ENCODE measurements around the gene NCAM2. TPM values are rescaled to one million over a fixed set of nuclear protein-coding genes. Genes with fewer than 3 reads are reported as not detected.

NCAM2 gene
- total and polyA plus RNA-seq, 2 experiments from 2014 or later, result 0.36 to 0.83 TPM

DNA sequence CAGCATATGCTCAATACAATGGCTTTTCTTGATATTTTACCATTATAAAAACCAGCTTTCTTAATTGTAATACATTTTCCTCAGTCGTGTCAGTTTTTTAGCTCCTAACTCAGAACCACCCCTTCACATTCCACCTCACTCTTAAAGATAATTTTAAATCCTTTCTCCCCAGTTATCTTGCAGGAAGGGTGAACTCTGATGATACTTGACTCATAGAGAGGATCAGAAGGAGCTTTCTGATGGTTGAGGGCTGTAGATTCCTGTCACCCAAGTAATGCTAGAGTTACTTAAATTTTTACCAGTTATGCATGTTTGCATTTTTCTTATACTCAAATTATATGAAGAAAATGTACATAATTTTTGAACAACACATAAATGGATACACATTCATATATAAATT lies 233.7 kb downstream of the NCAM2 start:
- Mint-ChIP-seq H3K4me3 (no peak overlapping the region), H3K9me3 (no peaks in the 10 kb centered on the region), H3K27ac (no peak overlapping the region), H3K27me3 (ENCODE audit: insufficient read depth, low read depth, poor library complexity) (no peaks in the 10 kb centered on the region), H3K4me1 (no peaks in the 10 kb centered on the region), H3K36me3 (ENCODE audit: low read depth) (no peaks in the 10 kb centered on the region)
- no peak overlapping the region for H2AFZ ChIP-seq
- H3K4me1 ChIP-seq (ENCODE audit: insufficient read depth), result no peaks in the 10 kb centered on the region
- DNase-seq (ENCODE audit: low spot score) (no peak), ATAC-seq (no peak)
- no peaks in the 10 kb centered on the region for H3K27me3 ChIP-seq (ENCODE audit: insufficient read depth)
- no peaks in the 10 kb centered on the region for H3K79me2 ChIP-seq (replicated peaks; ENCODE audit: insufficient read depth)
- no peaks in the 10 kb centered on the region for H4K20me1 ChIP-seq (replicated peaks; ENCODE audit: insufficient read depth)
- no peak overlapping the region for H3K27ac ChIP-seq (ENCODE audit: low read depth)
- no peaks in the 10 kb centered on the region for H3F3A ChIP-seq (replicated peaks; ENCODE audit: low read depth)
- no peak overlapping the region for H3K4me2 ChIP-seq
- TF ChIP-seq, protein P1, sequence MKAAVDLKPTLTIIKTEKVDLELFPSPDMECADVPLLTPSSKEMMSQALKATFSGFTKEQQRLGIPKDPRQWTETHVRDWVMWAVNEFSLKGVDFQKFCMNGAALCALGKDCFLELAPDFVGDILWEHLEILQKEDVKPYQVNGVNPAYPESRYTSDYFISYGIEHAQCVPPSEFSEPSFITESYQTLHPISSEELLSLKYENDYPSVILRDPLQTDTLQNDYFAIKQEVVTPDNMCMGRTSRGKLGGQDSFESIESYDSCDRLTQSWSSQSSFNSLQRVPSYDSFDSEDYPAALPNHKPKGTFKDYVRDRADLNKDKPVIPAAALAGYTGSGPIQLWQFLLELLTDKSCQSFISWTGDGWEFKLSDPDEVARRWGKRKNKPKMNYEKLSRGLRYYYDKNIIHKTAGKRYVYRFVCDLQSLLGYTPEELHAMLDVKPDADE (IDR thresholded peaks at IDR 0.05), result no peak
- no peak for TF ChIP-seq CREB1 (CRISPR knock-in tag; IDR thresholded peaks at IDR 0.05; ENCODE audit: low read depth)
- TF ChIP-seq, protein P2, sequence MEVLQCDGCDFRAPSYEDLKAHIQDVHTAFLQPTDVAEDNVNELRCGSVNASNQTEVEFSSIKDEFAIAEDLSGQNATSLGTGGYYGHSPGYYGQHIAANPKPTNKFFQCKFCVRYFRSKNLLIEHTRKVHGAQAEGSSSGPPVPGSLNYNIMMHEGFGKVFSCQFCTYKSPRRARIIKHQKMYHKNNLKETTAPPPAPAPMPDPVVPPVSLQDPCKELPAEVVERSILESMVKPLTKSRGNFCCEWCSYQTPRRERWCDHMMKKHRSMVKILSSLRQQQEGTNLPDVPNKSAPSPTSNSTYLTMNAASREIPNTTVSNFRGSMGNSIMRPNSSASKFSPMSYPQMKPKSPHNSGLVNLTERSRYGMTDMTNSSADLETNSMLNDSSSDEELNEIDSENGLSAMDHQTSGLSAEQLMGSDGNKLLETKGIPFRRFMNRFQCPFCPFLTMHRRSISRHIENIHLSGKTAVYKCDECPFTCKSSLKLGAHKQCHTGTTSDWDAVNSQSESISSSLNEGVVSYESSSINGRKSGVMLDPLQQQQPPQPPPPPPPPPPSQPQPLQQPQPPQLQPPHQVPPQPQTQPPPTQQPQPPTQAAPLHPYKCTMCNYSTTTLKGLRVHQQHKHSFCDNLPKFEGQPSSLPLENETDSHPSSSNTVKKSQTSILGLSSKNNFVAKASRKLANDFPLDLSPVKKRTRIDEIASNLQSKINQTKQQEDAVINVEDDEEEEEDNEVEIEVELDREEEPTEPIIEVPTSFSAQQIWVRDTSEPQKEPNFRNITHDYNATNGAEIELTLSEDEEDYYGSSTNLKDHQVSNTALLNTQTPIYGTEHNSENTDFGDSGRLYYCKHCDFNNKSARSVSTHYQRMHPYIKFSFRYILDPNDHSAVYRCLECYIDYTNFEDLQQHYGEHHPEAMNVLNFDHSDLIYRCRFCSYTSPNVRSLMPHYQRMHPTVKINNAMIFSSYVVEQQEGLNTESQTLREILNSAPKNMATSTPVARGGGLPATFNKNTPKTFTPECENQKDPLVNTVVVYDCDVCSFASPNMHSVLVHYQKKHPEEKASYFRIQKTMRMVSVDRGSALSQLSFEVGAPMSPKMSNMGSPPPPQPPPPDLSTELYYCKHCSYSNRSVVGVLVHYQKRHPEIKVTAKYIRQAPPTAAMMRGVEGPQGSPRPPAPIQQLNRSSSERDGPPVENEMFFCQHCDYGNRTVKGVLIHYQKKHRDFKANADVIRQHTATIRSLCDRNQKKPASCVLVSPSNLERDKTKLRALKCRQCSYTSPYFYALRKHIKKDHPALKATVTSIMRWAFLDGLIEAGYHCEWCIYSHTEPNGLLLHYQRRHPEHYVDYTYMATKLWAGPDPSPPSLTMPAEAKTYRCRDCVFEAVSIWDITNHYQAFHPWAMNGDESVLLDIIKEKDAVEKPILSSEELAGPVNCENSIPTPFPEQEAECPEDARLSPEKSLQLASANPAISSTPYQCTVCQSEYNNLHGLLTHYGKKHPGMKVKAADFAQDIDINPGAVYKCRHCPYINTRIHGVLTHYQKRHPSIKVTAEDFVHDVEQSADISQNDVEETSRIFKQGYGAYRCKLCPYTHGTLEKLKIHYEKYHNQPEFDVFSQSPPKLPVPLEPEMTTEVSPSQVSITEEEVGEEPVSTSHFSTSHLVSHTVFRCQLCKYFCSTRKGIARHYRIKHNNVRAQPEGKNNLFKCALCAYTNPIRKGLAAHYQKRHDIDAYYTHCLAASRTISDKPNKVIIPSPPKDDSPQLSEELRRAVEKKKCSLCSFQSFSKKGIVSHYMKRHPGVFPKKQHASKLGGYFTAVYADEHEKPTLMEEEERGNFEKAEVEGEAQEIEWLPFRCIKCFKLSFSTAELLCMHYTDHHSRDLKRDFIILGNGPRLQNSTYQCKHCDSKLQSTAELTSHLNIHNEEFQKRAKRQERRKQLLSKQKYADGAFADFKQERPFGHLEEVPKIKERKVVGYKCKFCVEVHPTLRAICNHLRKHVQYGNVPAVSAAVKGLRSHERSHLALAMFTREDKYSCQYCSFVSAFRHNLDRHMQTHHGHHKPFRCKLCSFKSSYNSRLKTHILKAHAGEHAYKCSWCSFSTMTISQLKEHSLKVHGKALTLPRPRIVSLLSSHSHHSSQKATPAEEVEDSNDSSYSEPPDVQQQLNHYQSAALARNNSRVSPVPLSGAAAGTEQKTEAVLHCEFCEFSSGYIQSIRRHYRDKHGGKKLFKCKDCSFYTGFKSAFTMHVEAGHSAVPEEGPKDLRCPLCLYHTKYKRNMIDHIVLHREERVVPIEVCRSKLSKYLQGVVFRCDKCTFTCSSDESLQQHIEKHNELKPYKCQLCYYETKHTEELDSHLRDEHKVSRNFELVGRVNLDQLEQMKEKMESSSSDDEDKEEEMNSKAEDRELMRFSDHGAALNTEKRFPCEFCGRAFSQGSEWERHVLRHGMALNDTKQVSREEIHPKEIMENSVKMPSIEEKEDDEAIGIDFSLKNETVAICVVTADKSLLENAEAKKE (CRISPR knock-in tag; IDR thresholded peaks at IDR 0.05), result no peak
- no peak overlapping the region for H3K4me3 ChIP-seq
- no peaks in the 10 kb centered on the region for H3K36me3 ChIP-seq (ENCODE audit: insufficient read depth)
- H3K9me2 ChIP-seq (ENCODE audit: insufficient read depth), result no peaks in the 10 kb centered on the region

DNA sequence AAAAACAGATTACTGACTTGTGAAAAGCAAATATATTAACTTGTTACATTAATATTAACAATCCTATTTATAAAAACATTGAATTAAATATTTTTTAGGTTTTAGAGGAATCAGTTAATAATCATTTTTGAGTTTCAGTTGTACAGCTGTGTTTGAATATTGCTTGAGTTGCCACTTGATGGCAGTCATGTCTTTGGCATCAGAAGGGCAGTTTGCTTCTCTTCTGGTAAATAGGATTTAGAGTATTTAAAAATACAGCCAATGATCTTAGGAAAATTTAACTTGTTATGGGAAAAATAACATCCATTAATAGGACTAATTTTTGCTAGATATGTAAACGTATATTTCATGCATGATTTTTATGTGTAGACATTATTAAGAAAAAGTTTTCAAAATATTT lies 234.1 kb downstream of the NCAM2 start:
- no peak overlapping the region for H3K27ac ChIP-seq (ENCODE audit: low read depth)
- Mint-ChIP-seq H3K9me3 (no peaks in the 10 kb centered on the region), H3K4me3 (no peak overlapping the region), H3K27me3 (ENCODE audit: insufficient read depth, low read depth, poor library complexity) (no peaks in the 10 kb centered on the region), H3K27ac (no peak overlapping the region), H3K4me1 (no peaks in the 10 kb centered on the region), H3K36me3 (ENCODE audit: low read depth) (no peaks in the 10 kb centered on the region)
- no peaks in the 10 kb centered on the region for H3K27me3 ChIP-seq (ENCODE audit: insufficient read depth)
- TF ChIP-seq JUNB (IDR thresholded peaks at IDR 0.05; ENCODE audit: unreplicated experiment), result no peak
- TF ChIP-seq, protein P3, sequence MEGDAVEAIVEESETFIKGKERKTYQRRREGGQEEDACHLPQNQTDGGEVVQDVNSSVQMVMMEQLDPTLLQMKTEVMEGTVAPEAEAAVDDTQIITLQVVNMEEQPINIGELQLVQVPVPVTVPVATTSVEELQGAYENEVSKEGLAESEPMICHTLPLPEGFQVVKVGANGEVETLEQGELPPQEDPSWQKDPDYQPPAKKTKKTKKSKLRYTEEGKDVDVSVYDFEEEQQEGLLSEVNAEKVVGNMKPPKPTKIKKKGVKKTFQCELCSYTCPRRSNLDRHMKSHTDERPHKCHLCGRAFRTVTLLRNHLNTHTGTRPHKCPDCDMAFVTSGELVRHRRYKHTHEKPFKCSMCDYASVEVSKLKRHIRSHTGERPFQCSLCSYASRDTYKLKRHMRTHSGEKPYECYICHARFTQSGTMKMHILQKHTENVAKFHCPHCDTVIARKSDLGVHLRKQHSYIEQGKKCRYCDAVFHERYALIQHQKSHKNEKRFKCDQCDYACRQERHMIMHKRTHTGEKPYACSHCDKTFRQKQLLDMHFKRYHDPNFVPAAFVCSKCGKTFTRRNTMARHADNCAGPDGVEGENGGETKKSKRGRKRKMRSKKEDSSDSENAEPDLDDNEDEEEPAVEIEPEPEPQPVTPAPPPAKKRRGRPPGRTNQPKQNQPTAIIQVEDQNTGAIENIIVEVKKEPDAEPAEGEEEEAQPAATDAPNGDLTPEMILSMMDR (conservative IDR thresholded peaks at IDR 0.05; ENCODE audit: low read depth in 2 of 2), result peak; percentile 64 to 65
- H3F3A ChIP-seq (replicated peaks; ENCODE audit: low read depth), result no peaks in the 10 kb centered on the region
- peak; percentile 21 for DNase-seq (ENCODE audit: low spot score)
- no peaks in the 10 kb centered on the region for H4K20me1 ChIP-seq (replicated peaks; ENCODE audit: insufficient read depth)
- no peak overlapping the region for H3K4me3 ChIP-seq
- no peak for ATAC-seq
- no peaks in the 10 kb centered on the region for H3K36me3 ChIP-seq (ENCODE audit: insufficient read depth)
- no peaks in the 10 kb centered on the region for H3K4me1 ChIP-seq (ENCODE audit: insufficient read depth)
- H3K79me2 ChIP-seq (replicated peaks; ENCODE audit: insufficient read depth), result no peaks in the 10 kb centered on the region
- no peak overlapping the region for H3K4me2 ChIP-seq
- H2AFZ ChIP-seq, result no peak overlapping the region
- no peaks in the 10 kb centered on the region for H3K9me2 ChIP-seq (ENCODE audit: insufficient read depth)

Measured in GM23338 (cell line).